ENCODE data around the gene DDAH2.

- TF ChIP-seq POLR2AphosphoS5 (IDR thresholded peaks at IDR 0.05; ENCODE audit: low read depth, low read length) (no peak), REST (IDR thresholded peaks at IDR 0.05; ENCODE audit: insufficient read depth in 1 of 2, low read depth in 2 of 2, low read length in 2 of 2) (no peak), SIN3A (IDR thresholded peaks at IDR 0.05; ENCODE audit: borderline replicate concordance, insufficient read depth, low read length) (no peak)
Measured at GRCh38 chr6:31770860-31771259, 41.8 kb upstream of the DDAH2 start.
